ENCODE measurements around the gene KRT2. TPM values are rescaled to one million over a fixed set of nuclear protein-coding genes. Genes with fewer than 3 reads are reported as not detected.

The KRT2 gene
- total RNA-seq, 1 donor from 2014 or later: not detected

DNA sequence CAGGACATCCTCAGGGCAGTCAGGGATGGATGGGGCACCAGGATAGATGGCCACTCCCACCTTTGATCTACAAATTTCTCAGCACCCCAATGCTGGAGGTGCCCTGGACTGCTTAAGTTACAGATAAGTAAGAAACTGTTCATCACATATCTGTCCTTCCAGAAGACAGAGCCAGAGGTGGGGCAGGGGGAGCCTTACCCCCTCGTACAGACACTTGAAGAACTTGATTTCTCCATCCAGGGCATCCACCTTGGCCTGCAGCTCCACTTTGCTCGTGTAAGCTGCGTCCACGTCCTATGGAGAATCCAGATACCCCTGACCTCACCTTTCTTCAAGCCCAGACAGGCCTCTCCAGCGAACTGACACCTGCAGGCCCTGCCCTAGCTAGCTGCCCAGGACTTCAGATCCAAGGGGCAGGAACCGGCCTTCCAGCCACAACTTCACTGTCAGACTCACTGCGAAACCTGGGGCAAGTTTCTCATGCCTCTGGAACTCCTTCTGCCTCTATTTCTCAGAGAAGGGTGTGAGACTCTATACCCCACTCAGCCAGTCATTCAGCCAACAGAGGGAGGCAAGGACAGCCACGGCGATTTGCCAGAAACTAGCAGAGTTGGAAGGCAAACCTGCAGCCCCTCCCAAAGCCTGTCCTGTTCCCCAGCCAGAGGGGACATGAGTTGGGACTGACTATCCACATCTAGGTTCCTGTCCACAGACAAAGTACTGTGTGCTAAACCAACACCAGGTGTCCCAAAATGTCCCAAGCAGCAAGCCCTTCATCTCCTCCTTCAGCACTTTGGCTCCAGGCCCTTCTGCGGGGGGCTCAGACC, 37.4 kb downstream of the KRT2 start:
- ATAC-seq: no peak

DNA sequence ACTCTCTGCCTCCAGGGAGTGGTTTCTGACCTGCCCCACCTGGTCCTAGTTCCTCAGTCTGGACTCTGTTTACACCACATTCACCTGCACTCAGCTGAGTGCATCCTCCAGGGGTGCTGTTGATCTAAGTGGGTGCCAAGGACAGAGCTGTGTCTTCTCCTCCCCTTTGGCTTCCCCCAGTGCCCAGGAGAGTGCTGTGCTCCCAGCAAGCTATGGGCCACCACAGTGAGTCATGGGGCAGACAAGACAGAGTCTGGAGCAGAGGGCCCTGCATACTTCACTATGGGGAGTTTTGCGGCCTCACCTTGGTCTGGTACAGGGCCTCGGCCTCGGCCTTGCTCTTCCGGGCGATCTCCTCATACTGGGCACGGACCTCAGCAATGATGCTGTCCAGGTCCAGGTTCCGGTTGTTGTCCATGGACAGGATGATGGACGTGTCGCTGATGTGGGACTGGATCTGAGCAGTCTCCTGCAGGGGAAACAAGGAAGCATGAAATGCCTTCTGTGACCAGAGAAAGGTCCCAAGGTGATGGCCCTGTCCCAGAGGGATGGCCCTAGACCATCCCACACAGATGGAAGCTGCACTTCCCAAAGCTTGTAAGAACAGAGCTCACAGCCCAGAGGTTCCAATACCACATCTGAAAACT, 38.5 kb downstream of the KRT2 start:
- no peak for ATAC-seq

DNA sequence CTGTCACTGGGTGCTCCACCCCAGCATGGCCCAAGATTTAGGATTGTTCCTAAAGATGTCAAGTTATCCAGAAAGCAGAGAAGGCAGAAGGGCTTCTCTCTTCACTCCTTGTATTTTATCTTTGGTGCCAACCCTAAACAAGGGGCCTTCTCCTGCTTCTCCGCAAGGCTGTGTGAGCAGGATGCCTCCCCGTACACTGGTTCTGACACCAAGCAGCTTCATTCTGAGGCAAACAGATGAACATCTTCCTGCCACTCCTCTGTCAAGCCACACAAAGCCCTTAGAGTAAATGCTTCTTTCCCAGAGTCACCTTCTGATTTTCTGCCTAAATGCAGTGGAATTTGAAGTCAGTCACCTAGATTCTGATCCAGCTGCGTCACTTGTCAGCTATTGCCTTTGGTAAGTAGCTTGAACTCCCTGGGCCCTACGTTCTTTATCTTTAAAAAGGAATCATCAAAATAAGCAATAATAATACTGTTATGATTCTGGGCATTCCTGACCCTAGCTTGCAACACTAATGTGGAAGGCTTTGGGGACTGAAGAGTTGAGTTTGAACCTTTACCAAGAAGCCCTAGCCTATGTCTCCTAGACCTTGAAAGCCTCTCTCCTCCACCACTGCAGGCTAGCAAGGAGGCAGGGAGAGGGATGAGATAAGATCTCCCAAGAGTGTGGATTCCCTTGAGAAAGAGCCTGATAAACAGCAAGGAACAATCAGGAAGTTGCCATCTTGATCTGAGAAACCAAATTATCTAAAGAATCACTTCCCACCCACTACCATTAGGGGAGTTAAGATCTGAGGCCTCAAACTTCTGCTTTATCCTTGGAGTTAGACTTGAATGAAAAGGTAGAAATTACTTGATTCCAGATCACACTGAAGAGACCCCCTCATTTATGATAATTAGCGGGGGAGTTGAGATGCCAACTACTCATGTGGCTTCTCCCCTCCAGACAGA, 39.3 kb downstream of the KRT2 start:
- no peak for ATAC-seq

DNA sequence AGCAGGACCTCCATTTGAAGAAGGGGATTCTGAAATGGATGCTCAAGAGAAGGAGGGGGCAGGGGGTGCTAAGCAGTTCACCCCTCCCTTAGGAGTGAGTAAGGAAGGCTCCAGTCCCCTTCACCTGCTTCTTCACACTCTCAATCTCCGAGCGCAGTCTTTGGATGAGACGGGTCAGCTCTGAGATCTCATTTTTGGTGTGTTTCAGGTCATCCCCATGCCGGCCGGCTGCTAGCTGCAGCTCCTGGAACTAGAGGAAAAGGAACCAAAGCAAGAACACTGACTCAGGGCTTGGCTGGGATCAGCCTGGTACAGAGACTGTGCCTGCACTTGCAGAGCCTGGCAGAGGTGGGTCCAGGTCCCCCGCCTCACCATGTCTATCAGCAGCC, 40.9 kb downstream of the KRT2 start:
- no peak for ATAC-seq

DNA sequence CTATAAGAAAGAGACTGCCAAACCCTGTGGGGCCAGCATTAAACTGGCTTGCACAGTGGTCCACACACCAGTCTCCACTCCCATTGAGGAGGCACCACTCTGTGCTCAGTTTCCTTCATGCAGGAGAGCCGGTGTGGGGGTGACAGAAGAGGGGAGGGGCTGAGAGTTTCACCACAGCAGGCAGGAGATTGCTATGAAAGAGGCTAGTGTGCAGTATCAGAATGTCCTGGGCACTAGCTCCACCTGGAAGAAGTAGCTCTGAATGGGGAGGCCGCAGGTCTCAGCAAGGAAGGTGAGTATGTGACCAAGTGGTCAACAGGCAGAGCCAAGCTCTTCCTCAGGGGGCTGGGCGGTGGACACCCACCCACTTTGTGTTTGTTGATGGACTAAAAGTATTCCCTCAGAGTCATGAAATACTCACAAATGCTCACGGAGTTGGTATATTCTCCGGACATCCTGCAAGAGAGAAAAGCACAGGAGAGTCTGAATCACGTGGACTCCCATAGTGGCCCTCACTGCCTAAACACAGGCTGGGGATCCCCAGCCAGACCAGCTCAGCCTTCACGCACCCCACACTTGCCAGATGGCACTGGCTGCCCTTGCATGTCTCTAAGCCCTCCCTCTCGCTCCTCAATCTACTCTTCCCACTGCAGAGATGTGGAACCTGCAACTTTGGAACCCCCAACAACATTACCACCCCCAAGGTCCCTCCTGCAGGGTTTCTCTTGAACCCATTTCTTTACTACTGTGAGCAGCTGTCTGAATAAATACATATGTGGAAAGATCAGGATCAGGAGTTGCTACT, 43.0 kb downstream of the KRT2 start:
- no peak for ATAC-seq

DNA sequence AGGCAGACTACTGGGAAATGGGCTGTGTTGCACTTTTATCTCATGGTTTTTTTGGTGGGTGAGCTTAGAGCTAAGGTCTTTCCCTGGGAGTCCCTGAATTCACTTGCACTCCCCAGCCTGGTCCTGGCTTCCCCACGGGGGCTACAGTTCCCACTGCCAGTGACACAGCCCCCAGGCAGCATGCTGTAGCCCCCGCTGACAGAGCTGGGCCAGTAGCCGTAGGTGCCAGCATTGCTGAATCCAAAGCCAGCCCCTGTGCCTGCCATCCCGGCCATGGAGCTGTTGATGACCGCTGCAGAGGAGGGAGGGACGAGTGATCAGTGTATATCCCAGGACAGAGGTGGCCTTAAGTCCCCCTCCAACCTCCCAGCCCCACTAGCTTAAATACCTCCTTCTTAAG, 43.9 kb downstream of the KRT2 start:
- ATAC-seq: no peak

DNA sequence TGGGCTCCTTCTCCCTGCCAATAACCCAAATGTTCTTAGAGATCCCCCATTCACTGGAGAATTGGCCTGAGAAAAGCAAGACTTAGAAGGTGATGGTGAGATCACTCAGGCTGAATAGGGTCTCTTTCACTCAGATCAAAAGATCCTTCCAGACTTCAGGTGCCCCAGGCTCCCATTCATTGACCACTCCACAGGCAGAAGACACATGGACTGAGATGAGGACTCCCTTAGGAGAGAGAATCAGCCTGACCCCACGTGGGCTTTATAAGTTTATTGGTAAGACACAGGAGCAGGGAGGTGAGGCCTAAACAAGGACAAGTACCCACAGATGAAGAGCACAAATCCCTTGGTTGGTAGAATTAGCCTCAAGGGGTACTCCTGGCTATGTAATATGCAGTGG, 44.7 kb downstream of the KRT2 start:
- no peak for ATAC-seq

DNA sequence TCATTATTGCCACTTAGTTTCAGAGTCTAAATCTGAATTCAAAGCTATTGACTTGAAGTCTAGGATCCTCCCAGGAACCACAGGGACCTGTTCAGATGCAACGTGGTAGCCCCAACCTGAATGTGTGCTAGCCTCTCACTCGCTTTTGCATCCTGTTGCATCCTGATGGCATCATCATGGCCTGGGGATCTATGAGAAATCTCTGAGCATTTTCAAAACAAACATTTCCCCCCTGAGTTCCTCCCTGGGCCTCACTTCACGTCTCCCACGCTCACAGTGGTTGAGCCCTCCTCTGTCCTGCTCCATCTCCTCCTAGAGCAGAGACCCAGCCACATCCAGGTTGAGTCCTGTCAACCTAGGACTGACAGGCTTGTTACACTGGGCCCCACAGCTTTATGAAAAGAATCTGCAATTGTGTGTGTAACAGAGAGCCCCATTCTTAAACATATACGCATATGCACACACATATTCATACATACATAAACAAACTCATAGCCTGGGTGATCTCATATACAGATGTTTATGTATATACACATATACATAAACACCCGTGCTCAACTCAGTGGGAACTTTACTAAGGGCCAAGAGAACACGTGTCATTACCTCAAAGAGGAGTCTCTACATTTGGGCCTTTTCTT, 45.3 kb downstream of the KRT2 start:
- no peak for ATAC-seq

DNA sequence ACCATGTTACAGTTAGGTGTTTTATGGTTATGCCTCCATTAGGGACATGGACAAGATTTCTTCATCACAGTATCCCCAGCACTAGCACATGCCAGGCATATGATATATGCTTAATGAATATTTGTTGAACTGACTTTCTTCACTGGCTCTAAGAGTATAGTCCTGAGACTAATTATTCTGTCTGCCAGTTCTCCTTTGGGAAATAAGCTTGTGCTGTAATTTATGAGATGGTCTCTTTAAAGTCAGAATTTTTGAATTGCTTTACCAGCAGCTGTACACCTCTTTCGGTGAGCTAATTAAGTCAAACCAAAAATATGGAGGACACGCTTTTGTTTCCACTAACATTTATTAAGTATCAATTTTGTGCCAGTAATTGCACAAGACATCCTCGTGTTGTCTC, 45.9 kb downstream of the KRT2 start:
- ATAC-seq: no peak

DNA sequence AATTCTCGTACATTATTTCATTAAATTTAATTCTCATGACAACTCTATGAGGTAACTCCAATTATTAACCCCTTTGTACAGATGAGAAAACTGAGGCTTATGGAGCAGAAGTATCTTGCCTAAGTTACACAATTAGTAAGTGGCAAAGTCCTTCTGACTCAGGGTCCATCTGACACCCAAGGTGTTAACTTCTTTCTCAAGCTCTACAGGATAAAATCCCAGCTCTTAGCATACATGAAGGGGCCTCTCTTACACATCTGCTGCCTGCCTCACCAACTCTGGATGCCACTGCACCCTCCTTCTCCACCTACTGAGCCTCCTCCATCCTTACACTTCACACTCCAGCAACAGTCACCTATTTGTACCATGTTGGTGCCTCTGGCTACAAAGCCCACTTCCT, 46.5 kb downstream of the KRT2 start:
- ATAC-seq: no peak

DNA sequence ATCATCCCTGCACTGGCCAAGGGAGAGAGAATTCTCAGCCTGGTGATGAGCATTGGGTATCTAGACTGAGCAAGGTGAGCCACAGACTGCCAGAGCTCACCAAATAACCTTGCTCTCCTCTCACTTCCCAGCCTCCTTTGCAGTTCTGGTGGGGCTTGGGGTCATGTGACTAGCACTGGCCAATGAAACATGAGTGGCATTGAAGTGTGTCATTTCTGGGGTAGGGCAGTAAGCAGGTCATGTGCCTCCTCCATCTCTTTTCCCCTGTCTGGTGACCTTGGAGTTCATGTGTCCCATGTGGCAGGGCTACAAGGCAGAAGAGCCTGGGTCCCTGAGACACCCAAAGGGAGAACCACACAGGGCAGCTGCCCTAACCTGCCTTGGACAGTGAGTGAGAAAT, 47.2 kb downstream of the KRT2 start:
- no peak for ATAC-seq

DNA sequence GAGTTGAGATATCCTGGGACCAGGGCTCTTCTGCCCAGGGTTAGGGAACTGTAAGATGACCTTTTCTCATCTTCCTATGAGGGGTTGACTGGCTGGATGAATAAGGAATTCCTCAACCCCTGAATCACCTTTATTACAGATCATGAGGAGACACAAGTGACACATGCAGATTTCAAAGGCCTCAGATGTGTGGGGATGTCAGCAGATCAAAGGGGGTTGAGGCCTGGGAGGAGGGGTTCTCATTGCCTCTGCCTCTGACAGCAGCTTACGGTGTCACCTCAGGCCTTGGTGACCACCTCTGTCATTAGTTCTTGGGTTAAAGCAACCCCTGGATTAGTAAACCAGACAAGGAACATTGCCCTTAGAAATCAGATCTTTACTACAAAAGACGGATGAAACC, 48.7 kb downstream of the KRT2 start:
- no peak for ATAC-seq

DNA sequence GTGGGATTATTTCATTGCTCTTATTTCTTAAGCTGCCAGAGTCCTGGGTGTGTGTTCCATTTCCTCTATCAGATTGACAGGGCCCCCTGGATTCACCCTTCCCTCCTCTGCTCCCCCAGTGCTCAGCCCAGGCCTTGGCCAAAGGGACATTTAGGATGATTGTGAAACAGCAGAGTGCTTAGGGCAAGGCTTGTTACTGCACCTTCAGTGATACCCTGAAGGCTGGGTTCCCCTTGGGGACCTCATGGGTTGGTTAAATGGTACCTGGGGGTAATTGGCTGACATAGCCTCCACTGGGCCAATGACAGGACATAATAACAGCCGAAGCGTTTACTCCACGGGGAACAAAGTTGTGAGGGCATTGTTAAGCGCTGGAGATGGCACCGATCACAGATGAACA, 49.5 kb downstream of the KRT2 start:
- no peak for ATAC-seq

DNA sequence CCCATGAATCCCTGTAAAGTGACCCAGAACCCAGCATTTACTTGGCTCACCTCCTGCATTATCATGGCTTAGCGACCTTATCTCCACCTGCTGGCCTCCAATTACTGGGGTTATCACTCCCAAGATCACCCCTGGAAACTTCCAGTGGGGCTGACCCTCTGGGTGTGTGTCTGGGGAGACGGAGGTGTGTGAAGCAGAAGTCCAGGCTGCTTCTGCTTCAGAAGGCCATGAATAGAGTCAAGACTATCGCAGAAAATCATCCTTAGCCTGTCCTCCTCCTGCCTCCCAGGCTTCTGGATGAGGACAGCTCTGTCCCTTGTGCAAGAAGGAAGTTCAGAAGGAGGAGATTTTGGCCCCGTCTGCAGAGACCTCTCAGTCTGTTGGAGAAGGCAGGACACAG, 50.3 kb downstream of the KRT2 start:
- no peak for ATAC-seq

DNA sequence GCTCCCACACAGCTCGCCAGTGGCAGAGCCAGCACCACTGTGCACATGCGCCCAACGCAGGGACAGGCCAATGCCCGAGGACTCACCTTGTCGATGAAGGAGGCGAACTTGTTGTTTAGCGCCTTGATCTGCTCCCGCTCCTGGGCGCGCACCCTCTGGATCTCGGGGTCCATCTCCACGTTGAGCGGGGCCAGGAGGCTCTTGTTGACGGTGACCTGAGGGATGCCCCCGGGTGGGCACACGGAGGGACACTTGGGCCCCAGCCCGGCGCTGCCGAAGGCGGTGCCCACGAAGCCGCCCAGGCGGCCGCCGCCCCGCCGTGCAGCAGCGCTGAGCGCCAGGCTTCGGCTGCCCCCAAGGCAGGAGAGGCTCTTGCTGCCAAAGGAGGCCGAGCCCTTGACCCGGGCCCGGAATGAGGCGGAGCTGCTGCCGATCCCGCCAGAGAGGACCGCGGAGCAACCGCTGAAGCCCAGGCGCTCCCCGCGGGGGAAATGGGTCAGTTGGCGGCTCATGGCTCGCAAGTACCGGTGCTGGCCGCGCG, 51.0 kb downstream of the KRT2 start, which contains the start of gene KRT72:
TSS of gene KRT72 (minus strand) at position 523 of the 541 bp plus-strand sequence. CDS start at position 512, 11 bp downstream.
- ATAC-seq: no peak

DNA sequence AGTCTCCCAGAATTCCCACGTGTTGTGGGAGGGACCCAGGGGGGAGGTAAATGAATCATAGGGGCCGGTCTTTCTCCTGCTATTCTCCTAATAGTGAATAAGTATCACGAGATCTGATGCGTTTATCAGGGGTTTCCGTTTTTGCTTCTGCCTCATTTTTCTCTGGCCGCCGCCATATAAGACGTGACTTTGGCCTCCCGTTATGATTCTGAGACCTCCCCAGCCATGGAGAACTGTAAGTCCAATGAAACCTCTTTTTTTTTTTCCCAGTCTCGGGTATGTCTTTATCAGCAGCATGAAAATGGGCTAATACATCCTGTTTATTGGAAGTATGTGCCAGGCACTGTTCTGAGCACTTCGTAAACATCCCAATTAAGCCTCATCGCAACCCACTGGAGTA, 51.5 kb downstream of the KRT2 start:
- ATAC-seq: no peak

DNA sequence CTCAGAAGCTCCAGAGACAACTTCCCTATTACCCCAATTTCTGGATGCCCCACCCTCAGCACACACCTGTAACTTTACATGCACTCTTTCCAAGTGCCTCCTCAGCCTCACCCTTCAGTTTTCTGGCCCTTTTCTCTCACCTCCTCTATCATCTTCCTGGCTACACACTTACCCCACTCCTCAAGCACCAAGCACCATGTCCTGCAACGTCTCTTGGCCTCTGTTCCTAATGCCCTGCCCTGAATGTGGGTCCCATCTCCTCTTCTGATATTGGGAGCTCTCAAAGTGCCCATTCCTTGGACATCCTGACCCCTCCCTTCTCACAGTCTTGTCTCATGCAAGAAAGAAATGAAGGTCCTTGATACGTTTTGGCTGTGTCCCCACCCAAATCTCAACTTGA, 51.9 kb downstream of the KRT2 start:
- no peak for ATAC-seq

DNA sequence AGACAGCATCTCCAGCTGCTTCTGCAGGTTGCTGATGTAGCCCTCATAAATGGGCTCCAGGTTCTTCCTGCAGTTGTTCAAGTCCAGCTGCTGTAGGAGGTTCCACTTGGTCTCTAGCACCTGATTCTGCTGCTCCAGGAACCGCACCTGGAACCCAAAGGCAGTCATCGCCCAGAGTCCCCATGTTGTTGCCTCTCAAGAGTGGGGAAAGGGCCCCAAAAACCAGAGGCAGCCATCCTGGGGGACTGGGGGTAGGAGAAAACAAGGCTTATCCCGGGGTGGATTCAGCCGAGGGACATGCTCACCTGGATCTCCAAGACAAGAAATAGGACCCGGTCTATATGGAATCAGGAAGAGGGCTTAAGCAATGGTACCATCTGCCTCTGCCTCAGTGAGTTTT, 53.0 kb downstream of the KRT2 start:
- no peak for ATAC-seq
